Measurements from ENCODE around the gene CDK5R2. TPM values are rescaled to one million over a fixed set of nuclear protein-coding genes. Genes with fewer than 3 reads are reported as not detected.

Gene CDK5R2
- total and polyA plus RNA-seq, 2 of the 13 experiments (the other 11 are each of a cell fraction or from before 2014, with no cell fraction given): not detected

GRCh38 chr2:219010873-219011272, 51.4 kb downstream of the CDK5R2 start (continued):
- TF ChIP-seq KIAA2018 (CRISPR knock-in tag; IDR thresholded peaks at IDR 0.05; ENCODE audit: borderline replicate concordance): no peak
- no peak for TF ChIP-seq IKZF1 (IDR thresholded peaks at IDR 0.05)
- no peak for TF ChIP-seq ATF4 (CRISPR knock-in tag; IDR thresholded peaks at IDR 0.05)
- no peak for TF ChIP-seq KDM2A (CRISPR knock-in tag; IDR thresholded peaks at IDR 0.05; ENCODE audit: borderline replicate concordance, low read depth)

MicroRNAs within 50 kb of the gene (microRNA counts, 767-probe panel; counts per million panel counts)
- microRNA hsa-miR-375: not detected

Small RNAs within 50 kb of the gene (microRNA-seq; reads per million reads assigned to microRNA genes)
- gene MIR375: 9.7 reads per million, percentile 45 among the genes with 10 or more reads in this experiment

Small RNAs within 50 kb of the gene (small RNA-seq; reads per million reads assigned to genes)
- gene MIR375 (ENCODE audit: insufficient read depth in 2 of 3, insufficient read length in 3 of 3, low read depth in 2 of 3, low replicate concordance in 1 of 3) (0.51 to 41.6 (median 13.0) reads per million in 3 experiments), gene RNU6-642P (ENCODE audit: insufficient read depth in 2 of 3, insufficient read length in 3 of 3, low read depth in 2 of 3, low replicate concordance in 1 of 3) (0 reads per million in 3 experiments)

Other genes with a start within 250 kb of the CDK5R2 start
- gene TTLL4, start 248.8 kb upstream of the CDK5R2 start, total RNA-seq (2016; rRNA removed; fragmentation: Illumina TruSeq; extraction: Trizol): 77.5 and 78.0 TPM in 2 replicates
- gene TTLL4, start 248.8 kb upstream of the CDK5R2 start, polyA plus RNA-seq (2011; rRNA removed): 84.6 and 85.5 TPM in 2 replicates
- 106 and 157 TPM in 2 replicates for gene CYP27A1, start 177.5 kb upstream of the CDK5R2 start, total RNA-seq (2016; rRNA removed; fragmentation: Illumina TruSeq; extraction: Trizol)
- gene CYP27A1, start 177.5 kb upstream of the CDK5R2 start, polyA plus RNA-seq (2011; rRNA removed): 266 and 314 TPM in 2 replicates
- gene PRKAG3, start 127.9 kb upstream of the CDK5R2 start, total RNA-seq (2016; rRNA removed; fragmentation: Illumina TruSeq; extraction: Trizol): not detected in 2 replicates
- not detected in 2 replicates for gene PRKAG3, start 127.9 kb upstream of the CDK5R2 start, polyA plus RNA-seq (2011; rRNA removed)
- 0.20 TPM in 1 of 2 replicates, not detected in the other for gene WNT6, start 99.9 kb upstream of the CDK5R2 start, total RNA-seq (2016; rRNA removed; fragmentation: Illumina TruSeq; extraction: Trizol)
- gene WNT6, start 99.9 kb upstream of the CDK5R2 start, polyA plus RNA-seq (2011; rRNA removed): 0.09 TPM in 1 of 2 replicates, not detected in the other
- gene WNT10A, start 78.8 kb upstream of the CDK5R2 start, total RNA-seq (2016; rRNA removed; fragmentation: Illumina TruSeq; extraction: Trizol): not detected in 2 replicates
- gene WNT10A, start 78.8 kb upstream of the CDK5R2 start, polyA plus RNA-seq (2011; rRNA removed): 0.03 TPM in 1 of 2 replicates, not detected in the other
- gene FEV, start 25.5 kb downstream of the CDK5R2 start, total RNA-seq (2016; rRNA removed; fragmentation: Illumina TruSeq; extraction: Trizol): not detected in 2 replicates
- not detected in 2 replicates for gene FEV, start 25.5 kb downstream of the CDK5R2 start, polyA plus RNA-seq (2011; rRNA removed)
- not detected in 2 replicates for gene CRYBA2, start 33.8 kb downstream of the CDK5R2 start, total RNA-seq (2016; rRNA removed; fragmentation: Illumina TruSeq; extraction: Trizol)
- not detected in 2 replicates for gene CRYBA2, start 33.8 kb downstream of the CDK5R2 start, polyA plus RNA-seq (2011; rRNA removed)
- gene CFAP65, start 81.8 kb downstream of the CDK5R2 start, total RNA-seq (2016; rRNA removed; fragmentation: Illumina TruSeq; extraction: Trizol): not detected in 2 replicates
- 0.03 and 0.05 TPM in 2 replicates for gene CFAP65, start 81.8 kb downstream of the CDK5R2 start, polyA plus RNA-seq (2011; rRNA removed)
- gene IHH, start 101.3 kb downstream of the CDK5R2 start, total RNA-seq (2016; rRNA removed; fragmentation: Illumina TruSeq; extraction: Trizol): 0.15 and 0.42 TPM in 2 replicates
- 0.10 TPM in 1 of 2 replicates, not detected in the other for gene IHH, start 101.3 kb downstream of the CDK5R2 start, polyA plus RNA-seq (2011; rRNA removed)
- gene NHEJ1, start 201.1 kb downstream of the CDK5R2 start, total RNA-seq (2016; rRNA removed; fragmentation: Illumina TruSeq; extraction: Trizol): 30.7 and 42.1 TPM in 2 replicates
- 23.8 and 30.0 TPM in 2 replicates for gene NHEJ1, start 201.1 kb downstream of the CDK5R2 start, polyA plus RNA-seq (2011; rRNA removed)
- 0.38 TPM in 1 of 2 replicates, not detected in the other for gene SLC23A3, start 210.4 kb downstream of the CDK5R2 start, total RNA-seq (2016; rRNA removed; fragmentation: Illumina TruSeq; extraction: Trizol)
- 0.78 and 2.1 TPM in 2 replicates for gene SLC23A3, start 210.4 kb downstream of the CDK5R2 start, polyA plus RNA-seq (2011; rRNA removed)
- gene CNPPD1, start 217.3 kb downstream of the CDK5R2 start, total RNA-seq (2016; rRNA removed; fragmentation: Illumina TruSeq; extraction: Trizol): 24.8 and 35.5 TPM in 2 replicates
- gene CNPPD1, start 217.3 kb downstream of the CDK5R2 start, polyA plus RNA-seq (2011; rRNA removed): 49.4 and 60.7 TPM in 2 replicates
- gene RETREG2, start 218.6 kb downstream of the CDK5R2 start, total RNA-seq (2016; rRNA removed; fragmentation: Illumina TruSeq; extraction: Trizol): 59.7 and 86.0 TPM in 2 replicates
- 134 and 137 TPM in 2 replicates for gene RETREG2, start 218.6 kb downstream of the CDK5R2 start, polyA plus RNA-seq (2011; rRNA removed)
- 39.4 and 53.3 TPM in 2 replicates for gene ZFAND2B, start 247.1 kb downstream of the CDK5R2 start, total RNA-seq (2016; rRNA removed; fragmentation: Illumina TruSeq; extraction: Trizol)
- gene ZFAND2B, start 247.1 kb downstream of the CDK5R2 start, polyA plus RNA-seq (2011; rRNA removed): 115 and 139 TPM in 2 replicates